OCI-LY7 (cell line): Measurements from ENCODE around the gene TMEM167A.

Experiments used
- EZH2phosphoT487 ChIP-seq: fragments of 200-600 bp; sonication (generic); IDR thresholded peaks from 2 replicates; pipeline ENCODE4 v1.6.1; 2018; ENCODE audit warnings: low read depth, borderline replicate concordance, mild to moderate bottlenecking, mixed run types, antibody characterized with exemption, low read length, moderate library complexity, mixed read lengths
- TF ChIP-seq, protein P1 (sequence below): fragments of 200-600 bp; sonication (generic); conservative IDR thresholded peaks from 2 replicates; pipeline ENCODE4 v1.5.1; 2014; ENCODE audit warnings: mild to moderate bottlenecking, antibody characterized with exemption, low read length, moderate library complexity, mixed read lengths

DNA sequence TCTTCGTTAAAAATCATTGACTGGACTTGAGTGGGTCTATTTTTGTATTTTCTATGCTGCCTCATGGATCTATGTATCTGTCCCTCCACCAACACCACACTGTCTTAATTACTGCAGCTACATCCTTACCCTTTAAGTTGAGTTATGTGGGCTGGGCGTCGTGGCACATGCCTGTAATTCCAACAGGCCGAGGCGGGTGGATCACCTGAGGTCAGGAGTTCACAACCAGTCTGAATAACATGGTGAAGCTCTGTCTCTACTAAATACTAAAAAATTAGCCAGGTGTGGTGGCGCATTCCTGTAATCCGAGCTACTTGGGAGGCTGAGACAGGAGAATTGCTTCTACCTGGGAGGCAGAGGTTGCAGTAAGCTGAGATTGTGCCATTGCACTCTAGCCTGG is 48.4 kb upstream of the TMEM167A start:
- TF ChIP-seq, protein P1, sequence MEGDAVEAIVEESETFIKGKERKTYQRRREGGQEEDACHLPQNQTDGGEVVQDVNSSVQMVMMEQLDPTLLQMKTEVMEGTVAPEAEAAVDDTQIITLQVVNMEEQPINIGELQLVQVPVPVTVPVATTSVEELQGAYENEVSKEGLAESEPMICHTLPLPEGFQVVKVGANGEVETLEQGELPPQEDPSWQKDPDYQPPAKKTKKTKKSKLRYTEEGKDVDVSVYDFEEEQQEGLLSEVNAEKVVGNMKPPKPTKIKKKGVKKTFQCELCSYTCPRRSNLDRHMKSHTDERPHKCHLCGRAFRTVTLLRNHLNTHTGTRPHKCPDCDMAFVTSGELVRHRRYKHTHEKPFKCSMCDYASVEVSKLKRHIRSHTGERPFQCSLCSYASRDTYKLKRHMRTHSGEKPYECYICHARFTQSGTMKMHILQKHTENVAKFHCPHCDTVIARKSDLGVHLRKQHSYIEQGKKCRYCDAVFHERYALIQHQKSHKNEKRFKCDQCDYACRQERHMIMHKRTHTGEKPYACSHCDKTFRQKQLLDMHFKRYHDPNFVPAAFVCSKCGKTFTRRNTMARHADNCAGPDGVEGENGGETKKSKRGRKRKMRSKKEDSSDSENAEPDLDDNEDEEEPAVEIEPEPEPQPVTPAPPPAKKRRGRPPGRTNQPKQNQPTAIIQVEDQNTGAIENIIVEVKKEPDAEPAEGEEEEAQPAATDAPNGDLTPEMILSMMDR, result no peak
- TF ChIP-seq EZH2phosphoT487, result no peak
